ENCODE measurements around the gene RERE. TPM values are rescaled to one million over a fixed set of nuclear protein-coding genes. Genes with fewer than 3 reads are reported as not detected.
A peak's percentile ranks its signal among the peaks of the same experiment; 100 is the strongest.

RERE gene
- total RNA-seq, 4 donors from 2014 or later = 118 to 244 (median 131) TPM

- WGBS, 2 donors = 35 to 46% methylated on average over 5 of the region's 5 CpGs
Measured at GRCh38 chr1:8574985-8575384, 242.5 kb downstream of the RERE start.

GRCh38 chr1:8572106-8572505 lies 245.3 kb downstream of the RERE start:
- TF ChIP-seq CTCF (IDR thresholded peaks at IDR 0.05) (no peak), POLR2A (IDR thresholded peaks at IDR 0.05) (no peak)
- WGBS, 2 donors = 81 to 91% methylated on average over 1 of the region's 1 CpG
- DNase-seq = no peak
- H3K36me3 ChIP-seq = no peaks in the 10 kb centered on the region
- H3K4me3 ChIP-seq (replicated peaks in 1 of 3) = no peak overlapping the region
- H3K27ac ChIP-seq = peak overlapping the region; percentile 66 to 81 (median 78)
- H3K9me3 ChIP-seq = no peaks in the 10 kb centered on the region
- no peaks in the 10 kb centered on the region for H3K27me3 ChIP-seq
- intact Hi-C loops (cut with DNase I) = no loop called here
- H3K4me1 ChIP-seq = peaks cover 36 to 42% of the 10 kb centered on the region in 2 donors

More at GRCh38 chr1:8574985-8575384, 242.5 kb downstream of the RERE start:
- Histone ChIP-seq H3K27ac (peak overlapping the region; percentile 54 to 82 (median 57)), H3K9me3 (no peaks in the 10 kb centered on the region), H3K4me1 (peaks cover 28 to 38% of the 10 kb centered on the region in 2 donors), H3K36me3 (no peaks in the 10 kb centered on the region), H3K4me3 (replicated peaks in 1 of 3) (no peak overlapping the region), H3K27me3 (no peaks in the 10 kb centered on the region)
- peak; percentile 50 to 55 for DNase-seq
- intact Hi-C loops (cut with DNase I) = no loop called here
- no peak for TF ChIP-seq POLR2A (IDR thresholded peaks at IDR 0.05)
- peak in 2 of 6 experiments; percentile 9 to 10 for TF ChIP-seq CTCF (IDR thresholded peaks at IDR 0.05)

DNA sequence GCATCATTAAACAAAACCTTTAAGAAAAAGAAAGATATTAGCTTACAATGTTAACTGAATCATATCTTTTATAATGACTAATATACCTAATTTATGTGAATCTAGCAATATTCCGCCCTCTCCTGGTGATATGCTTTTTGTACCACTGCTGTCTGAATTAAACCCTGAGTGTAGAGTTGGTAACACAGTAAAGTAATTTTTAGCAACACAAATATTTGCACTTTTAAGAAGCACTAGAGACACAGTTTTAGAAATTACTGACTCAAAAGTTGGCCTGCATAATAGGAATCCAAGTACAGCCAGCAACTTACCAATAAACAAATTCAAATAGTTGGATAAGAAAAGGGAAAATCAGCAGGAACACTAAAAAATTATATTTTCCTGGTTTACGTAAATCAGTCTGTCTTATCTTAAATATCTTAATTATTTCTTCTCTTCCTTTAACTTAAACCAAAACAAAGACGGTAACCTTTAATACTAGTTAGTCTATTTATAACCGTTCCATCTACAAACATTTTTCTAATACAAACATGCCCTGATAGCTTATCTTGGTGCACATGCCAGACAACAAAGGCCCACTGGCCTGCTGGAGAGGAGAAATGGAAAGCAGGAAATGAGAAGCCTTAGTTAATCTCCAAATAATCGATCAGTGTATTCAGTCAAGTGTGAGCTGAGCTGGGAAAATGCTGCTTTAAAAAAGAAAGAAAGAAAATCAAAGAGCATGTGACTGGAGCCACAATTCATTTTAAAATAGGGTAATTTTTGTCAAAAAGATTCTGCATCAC lies 246.0 kb downstream of the RERE start:
- H3K27me3 ChIP-seq = no peaks in the 10 kb centered on the region
- no peaks in the 10 kb centered on the region for H3K9me3 ChIP-seq
- no peak for DNase-seq
- H3K36me3 ChIP-seq = no peaks in the 10 kb centered on the region
- H3K4me3 ChIP-seq (replicated peaks in 1 of 3) = no peak overlapping the region
- H3K27ac ChIP-seq = peak overlapping the region; percentile 66 to 81 (median 78)
- intact Hi-C loops (cut with DNase I) = no loop called here
- TF ChIP-seq POLR2A (IDR thresholded peaks at IDR 0.05) (no peak), CTCF (IDR thresholded peaks at IDR 0.05) (peak in 5 of 6 experiments; percentile 12 to 56 (median 44))
- peaks cover 36 to 42% of the 10 kb centered on the region in 2 donors for H3K4me1 ChIP-seq
- 31 to 35% methylated on average over 5 of the region's 5 CpGs for WGBS, 2 donors

DNA sequence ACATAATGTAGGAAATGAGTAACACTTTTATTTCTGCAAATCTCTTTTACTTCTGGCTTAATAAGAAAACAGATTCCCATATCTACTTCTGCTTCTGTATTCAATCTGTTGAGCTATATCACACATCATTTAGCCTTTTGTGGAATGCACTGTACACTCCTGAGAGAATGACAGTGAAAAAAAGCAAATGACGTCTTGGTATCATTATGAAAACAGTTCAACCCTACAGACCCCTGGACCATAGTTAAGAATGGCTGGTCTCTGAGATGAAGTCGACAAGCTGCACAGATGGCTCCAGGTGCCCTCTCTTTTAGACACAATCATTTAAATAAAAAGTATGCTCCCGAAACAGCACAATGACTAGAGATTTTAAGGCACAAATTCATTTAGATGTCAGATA lies 247.0 kb downstream of the RERE start:
- Histone ChIP-seq H3K9me3 (no peaks in the 10 kb centered on the region), H3K27me3 (no peaks in the 10 kb centered on the region), H3K4me3 (replicated peaks in 1 of 3) (no peak overlapping the region), H3K27ac (peak overlapping the region; percentile 66 to 81 (median 78)), H3K36me3 (no peaks in the 10 kb centered on the region), H3K4me1 (peaks cover 36% of the 10 kb centered on the region in 2 donors)
- intact Hi-C loops (cut with DNase I) = no loop called here
- TF ChIP-seq POLR2A (IDR thresholded peaks at IDR 0.05) (no peak), CTCF (IDR thresholded peaks at IDR 0.05) (no peak)
- 49% methylated on average over 3 of the region's 3 CpGs for WGBS, 2 donors
- DNase-seq = no peak

DNA sequence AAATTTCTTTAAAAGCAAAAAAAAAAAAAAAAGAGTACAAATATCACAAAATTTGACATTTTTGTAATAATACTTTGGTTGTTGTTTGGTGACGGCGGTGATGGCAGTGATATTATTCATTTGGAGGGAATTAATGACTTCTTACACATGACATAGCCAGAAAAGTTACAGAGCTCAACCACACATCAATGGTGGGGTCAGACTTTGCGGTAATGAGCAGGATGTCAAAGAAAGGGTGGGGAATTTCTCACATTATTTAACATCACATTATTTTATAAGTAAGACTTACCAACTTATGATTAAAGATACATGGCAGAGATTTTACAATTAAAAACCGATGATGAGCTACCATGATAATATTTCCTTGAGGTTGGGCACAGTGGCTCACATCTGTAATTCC lies 248.2 kb downstream of the RERE start:
- Histone ChIP-seq H3K4me1 (peaks cover 35 to 39% of the 10 kb centered on the region in 2 donors), H3K27ac (no peak overlapping the region), H3K36me3 (no peaks in the 10 kb centered on the region), H3K9me3 (no peaks in the 10 kb centered on the region), H3K4me3 (replicated peaks in 1 of 3) (no peak overlapping the region), H3K27me3 (no peaks in the 10 kb centered on the region)
- intact Hi-C loops (cut with DNase I) = loop anchor here (10.0 kb wide), 1 partner anchor 106 kb away; no protein-coding TSS in a partner anchor
- TF ChIP-seq CTCF (IDR thresholded peaks at IDR 0.05) (no peak), POLR2A (IDR thresholded peaks at IDR 0.05) (no peak)
- no peak for DNase-seq
- WGBS, 2 donors = 95 to 97% methylated on average over 4 of the region's 4 CpGs

Measured in thyroid gland (tissue), 4 donors.